Mucosa of descending colon (tissue), 3 donors: Measurements from ENCODE around the gene ZFYVE19. TPM values are rescaled to one million over a fixed set of nuclear protein-coding genes. Genes with fewer than 3 reads are reported as not detected.

ENCODE experiments used
- ATAC-seq: fragments of 200-7000 bp; cut with Tn5 transposase; one replicate; pipeline ENCODE4 v1.9.1; 2020; ENCODE audit warnings: mild to moderate bottlenecking, moderate library complexity
- DNase-seq, 3 donors: peaks; one replicate each; pipeline ENCODE4 v3.0.0-alpha.2; 2020
- H3K36me3 ChIP-seq: fragments of 200-600 bp; one replicate; pipeline ENCODE4 v1.8.0; 2021; ENCODE audit warnings: low read depth, mild to moderate bottlenecking
- H3K4me1 ChIP-seq: fragments of 200-600 bp; one replicate; pipeline ENCODE4 v1.8.0; 2021; ENCODE audit warnings: low read depth, mild to moderate bottlenecking
- H3K4me3 ChIP-seq: fragments of 200-600 bp; one replicate; pipeline ENCODE4 v1.8.0; 2021; ENCODE audit warnings: mild to moderate bottlenecking
- H3K9me3 ChIP-seq: fragments of 200-600 bp; one replicate; pipeline ENCODE4 v1.8.0; 2021; ENCODE audit warnings: mild to moderate bottlenecking
- CTCF ChIP-seq: fragments of 200-600 bp; IDR thresholded peaks from one replicate; pipeline ENCODE4 v1.8.0; 2022; ENCODE audit warnings: antibody characterized with exemption, mild to moderate bottlenecking
- intact Hi-C, 2 donors: fragments of 100-400 bp; cut with DNase I in 1 of 2; cut with micrococcal nuclease in 1 of 2; formaldehyde crosslinking; loops; one replicate each; pipeline versions ENCODE4 v1.11.0 to v1.11.1; 2022; cut with DNase I, micrococcal nuclease
- total RNA-seq, 3 donors: library from RNA; stranded (reverse); fragmentation: NEBNext Ultra II Directional in 2 of 3; extraction: Animal tissue kit (Norgen Biotek cat#: 25700) in 2 of 3; gene quantifications; one replicate each; pipeline versions ENCODE4 v1.2.1 to v1.2.4, GENCODE V29; 2021 to 2023
- donor health status: DM: no; HTN: no; CAD: no; lungs with moderate emphysema.
- donor health status: DM: no; HTN: no; CAD: no.
- donor health status: DM: no; HTN: yes; CAD: no.

Gene ZFYVE19
- total RNA-seq, 3 donors from 2014 or later, result 22.2 to 37.5 (median 36.5) TPM

GRCh38 chr15:40823572-40824343 is 16.9 kb downstream of the ZFYVE19 start:
- no peak overlapping the region for H3K4me3 ChIP-seq
- no peaks in the 10 kb centered on the region for H3K9me3 ChIP-seq
- no peaks in the 10 kb centered on the region for H3K36me3 ChIP-seq
- peaks cover 22% of the 10 kb centered on the region for H3K4me1 ChIP-seq
- TF ChIP-seq CTCF, result no peak
- intact Hi-C loops, result no loop called here
- peak; percentile 68 for ATAC-seq
- DNase-seq, result no peak

DNA sequence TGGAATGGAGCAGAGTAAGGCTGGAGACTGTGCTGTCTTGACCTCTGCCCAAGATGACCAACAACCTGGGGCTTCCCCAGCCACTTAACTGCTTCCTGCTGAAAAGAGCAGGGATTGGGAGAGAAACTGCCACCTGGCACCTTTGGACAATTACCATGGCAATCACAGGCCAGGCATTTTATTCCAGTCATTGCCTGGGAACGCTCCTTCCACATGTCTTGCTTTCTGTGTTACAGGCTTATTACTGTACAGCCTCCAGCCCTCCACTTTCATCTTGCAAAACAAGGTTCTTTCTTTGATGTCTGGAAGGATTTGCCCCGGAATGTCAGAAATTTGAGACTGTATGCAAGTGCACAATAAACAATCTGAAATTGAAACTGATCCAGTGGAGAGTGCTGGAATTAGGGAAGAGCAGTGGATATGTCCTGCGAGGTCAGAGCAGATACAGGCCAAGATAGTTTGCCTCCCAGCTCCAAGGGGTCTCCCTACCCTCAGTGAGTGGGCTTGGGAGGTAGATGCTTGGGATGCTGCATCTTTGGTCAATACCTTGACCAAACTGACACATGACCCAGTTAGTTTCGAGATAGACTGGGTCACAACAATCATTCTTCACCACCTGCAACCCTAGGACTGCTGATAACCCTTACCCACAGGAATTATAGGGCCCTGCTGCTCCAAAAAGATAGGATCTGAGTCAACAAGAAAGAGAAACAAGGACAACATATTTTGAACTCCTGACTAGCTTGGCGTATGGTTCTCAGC is 19.0 kb downstream of the ZFYVE19 start:
- Histone ChIP-seq H3K4me3 (no peak overlapping the region), H3K36me3 (no peaks in the 10 kb centered on the region), H3K9me3 (no peaks in the 10 kb centered on the region), H3K4me1 (peaks cover 30% of the 10 kb centered on the region)
- ATAC-seq (peak; percentile 71), DNase-seq (peak; percentile 65 to 78 (median 70))
- TF ChIP-seq CTCF, result no peak
- intact Hi-C loops, result no loop called here

DNA sequence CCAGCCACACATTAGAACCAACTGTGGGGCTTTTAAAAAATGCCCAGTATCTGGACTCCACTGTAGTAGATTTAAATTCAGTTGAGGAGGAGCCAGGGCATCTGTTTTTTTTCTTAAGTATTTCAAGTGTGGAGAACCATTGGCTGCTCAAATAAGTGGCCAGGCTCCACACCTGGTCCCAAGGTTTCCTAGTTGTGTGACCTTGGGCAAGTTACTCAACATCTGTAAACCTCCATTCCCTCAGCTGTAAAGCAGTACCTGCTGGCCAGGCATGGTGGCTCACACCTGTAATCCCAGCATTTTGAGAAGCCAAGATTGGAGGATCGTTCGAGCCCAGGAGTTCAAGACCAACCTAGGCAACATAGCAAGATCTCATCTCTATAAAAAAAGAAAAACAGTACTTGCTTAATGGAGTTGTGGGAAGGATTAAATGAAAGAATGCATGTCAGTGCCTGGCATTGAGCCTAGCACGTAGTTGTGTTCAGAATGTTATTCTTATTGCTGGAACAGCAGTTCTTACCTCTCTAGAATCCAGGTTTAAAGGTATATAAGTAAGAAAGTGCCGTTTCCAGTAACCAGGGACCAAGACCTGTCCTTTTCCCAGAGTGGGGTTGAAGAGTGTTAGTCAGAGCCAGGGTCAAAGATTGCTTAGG is 19.7 kb downstream of the ZFYVE19 start:
- H3K4me3 ChIP-seq, result no peak overlapping the region
- intact Hi-C loops, result no loop called here
- no peaks in the 10 kb centered on the region for H3K9me3 ChIP-seq
- peaks cover 30% of the 10 kb centered on the region for H3K4me1 ChIP-seq
- TF ChIP-seq CTCF, result no peak
- no peaks in the 10 kb centered on the region for H3K36me3 ChIP-seq
- ATAC-seq (no peak), DNase-seq (no peak)

DNA sequence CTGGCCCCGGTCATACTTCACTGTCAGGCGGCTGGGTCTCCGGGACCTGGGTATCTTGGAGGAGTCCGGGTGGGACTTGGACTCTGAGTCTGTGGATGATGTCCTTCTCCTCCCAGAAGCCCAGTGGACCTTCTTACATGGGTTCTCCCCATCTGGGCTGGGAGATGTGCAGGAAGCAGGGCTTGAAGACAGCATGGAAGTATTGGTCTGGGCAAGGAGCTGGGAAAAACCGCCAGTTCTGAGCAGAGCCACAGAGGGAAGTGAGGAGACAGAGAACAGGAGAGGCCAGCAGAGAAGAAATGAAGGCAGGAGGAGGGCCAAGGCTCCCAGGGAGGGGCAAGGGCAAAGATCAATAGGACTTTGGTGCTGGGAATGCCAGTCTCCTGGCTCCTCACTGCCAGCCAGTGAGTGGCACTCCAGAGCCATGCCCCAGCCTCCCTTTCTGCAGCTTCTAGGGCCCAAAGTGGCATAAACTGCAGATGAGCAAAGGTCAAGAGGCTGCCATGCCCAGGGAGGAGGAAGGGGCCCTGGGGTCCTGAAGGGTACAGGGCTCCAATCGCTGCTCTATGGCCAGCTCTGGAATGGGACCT is 21.7 kb downstream of the ZFYVE19 start, which contains the start of gene PPP1R14D:
TSS of gene PPP1R14D (minus strand) at position 262 of the 590 bp plus-strand sequence. CDS start at position 195, 67 bp downstream.
- ATAC-seq, result peak; percentile 88
- no peak for TF ChIP-seq CTCF
- intact Hi-C loops, result no loop called here
- Histone ChIP-seq H3K4me3 (peak within 1 kb of the TSS; percentile 39), H3K4me1 (peaks cover 30% of the 10 kb centered on the region), H3K36me3 (no peaks in the 10 kb centered on the region), H3K9me3 (no peaks in the 10 kb centered on the region)
- peak; percentile 87 to 90 (median 88) for DNase-seq

GRCh38 chr15:40829115-40829514 is 22.2 kb downstream of the ZFYVE19 start:
- no peak overlapping the region for H3K4me3 ChIP-seq
- DNase-seq, result peak in 1 of 3 donors; percentile 76
- TF ChIP-seq CTCF, result no peak
- peak; percentile 54 for ATAC-seq
- H3K36me3 ChIP-seq, result no peaks in the 10 kb centered on the region
- peaks cover 30% of the 10 kb centered on the region for H3K4me1 ChIP-seq
- intact Hi-C loops, result no loop called here
- H3K9me3 ChIP-seq, result no peaks in the 10 kb centered on the region
